ENCODE measurements around the gene KANK4.

Gene KANK4

DNA sequence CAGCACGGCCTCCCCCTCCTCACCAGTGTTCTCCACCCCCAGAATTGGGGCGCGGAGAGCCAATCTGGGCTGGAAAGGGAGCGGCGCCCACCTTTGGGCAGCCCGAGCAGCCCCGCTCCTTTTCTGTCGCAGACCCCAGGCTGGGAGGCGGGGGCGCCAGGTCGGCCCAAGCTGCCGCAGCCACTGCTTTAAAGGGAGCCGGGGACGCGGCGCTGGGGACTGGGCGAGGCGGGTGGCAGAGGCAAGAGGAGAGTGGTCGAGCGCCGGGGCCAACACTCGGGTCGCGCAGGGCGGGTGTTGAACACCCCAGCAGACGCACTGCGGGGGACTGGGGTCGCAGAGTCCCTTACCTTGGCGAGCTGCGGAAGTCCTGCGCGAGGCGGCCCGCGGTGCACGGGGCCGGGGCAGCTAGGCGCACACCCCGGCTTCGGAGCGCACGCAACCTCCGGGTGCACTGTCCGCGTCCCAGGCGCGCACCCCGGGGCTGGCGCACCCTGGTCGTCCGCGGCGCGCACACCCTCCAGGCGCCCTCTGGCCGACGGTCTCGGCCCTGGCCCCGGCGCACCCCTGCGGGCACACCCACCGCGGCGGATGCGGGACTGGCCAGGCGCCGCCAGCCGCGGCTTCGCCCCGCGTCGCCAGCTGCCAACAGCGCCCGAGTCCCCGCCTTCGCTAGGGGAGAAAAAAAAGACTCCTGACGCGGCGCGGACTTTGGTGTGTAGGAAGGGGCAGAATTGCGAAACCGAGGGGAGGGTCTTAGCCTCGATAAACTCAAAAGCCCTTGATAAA, at the start of gene KANK4:
Gene KANK4 (minus strand): TSS at position 679 of the 789 bp plus-strand sequence. CDS start 37,870 bp downstream, outside the sequence.
- H2AFZ ChIP-seq (ENCODE audit: low read length): no peak within 1 kb of the TSS
- no peaks in the 10 kb centered on the region for H3K9me3 ChIP-seq (ENCODE audit: insufficient read depth, low read depth, low read length)
- no peak within 1 kb of the TSS for H3K4me3 ChIP-seq (ENCODE audit: low read length, poor library complexity, severe bottlenecking)
- no peaks in the 10 kb centered on the region for H3K4me1 ChIP-seq (ENCODE audit: insufficient read depth, low read length, poor library complexity, severe bottlenecking)
- no peaks in the 10 kb centered on the region for H3K9me2 ChIP-seq (replicated peaks; ENCODE audit: low read depth, low read length)
- no peaks in the 10 kb centered on the region for H3K27me3 ChIP-seq (ENCODE audit: insufficient read depth, low read length, poor library complexity, severe bottlenecking)
- no peak within 1 kb of the TSS for H3K9ac ChIP-seq (ENCODE audit: low read depth, low read length, poor library complexity, severe bottlenecking)
- H3F3A ChIP-seq (ENCODE audit: low read depth): no peaks in the 10 kb centered on the region
- no peak within 1 kb of the TSS for H3K4me2 ChIP-seq (ENCODE audit: low read depth, low read length, poor library complexity, severe bottlenecking)
- H4K20me1 ChIP-seq (ENCODE audit: insufficient read depth, low read length, poor library complexity, severe bottlenecking): no peaks in the 10 kb centered on the region
- no peak for TF ChIP-seq EZH2phosphoT487 (IDR thresholded peaks at IDR 0.05; ENCODE audit: borderline replicate concordance)
- TF ChIP-seq, protein P1, sequence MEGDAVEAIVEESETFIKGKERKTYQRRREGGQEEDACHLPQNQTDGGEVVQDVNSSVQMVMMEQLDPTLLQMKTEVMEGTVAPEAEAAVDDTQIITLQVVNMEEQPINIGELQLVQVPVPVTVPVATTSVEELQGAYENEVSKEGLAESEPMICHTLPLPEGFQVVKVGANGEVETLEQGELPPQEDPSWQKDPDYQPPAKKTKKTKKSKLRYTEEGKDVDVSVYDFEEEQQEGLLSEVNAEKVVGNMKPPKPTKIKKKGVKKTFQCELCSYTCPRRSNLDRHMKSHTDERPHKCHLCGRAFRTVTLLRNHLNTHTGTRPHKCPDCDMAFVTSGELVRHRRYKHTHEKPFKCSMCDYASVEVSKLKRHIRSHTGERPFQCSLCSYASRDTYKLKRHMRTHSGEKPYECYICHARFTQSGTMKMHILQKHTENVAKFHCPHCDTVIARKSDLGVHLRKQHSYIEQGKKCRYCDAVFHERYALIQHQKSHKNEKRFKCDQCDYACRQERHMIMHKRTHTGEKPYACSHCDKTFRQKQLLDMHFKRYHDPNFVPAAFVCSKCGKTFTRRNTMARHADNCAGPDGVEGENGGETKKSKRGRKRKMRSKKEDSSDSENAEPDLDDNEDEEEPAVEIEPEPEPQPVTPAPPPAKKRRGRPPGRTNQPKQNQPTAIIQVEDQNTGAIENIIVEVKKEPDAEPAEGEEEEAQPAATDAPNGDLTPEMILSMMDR (conservative IDR thresholded peaks at IDR 0.05; ENCODE audit: low read length): no peak
- H3K79me2 ChIP-seq (ENCODE audit: insufficient read depth, low read length): no peaks in the 10 kb centered on the region
- H3K36me3 ChIP-seq (ENCODE audit: insufficient read depth, low read length): no peaks in the 10 kb centered on the region

DNA sequence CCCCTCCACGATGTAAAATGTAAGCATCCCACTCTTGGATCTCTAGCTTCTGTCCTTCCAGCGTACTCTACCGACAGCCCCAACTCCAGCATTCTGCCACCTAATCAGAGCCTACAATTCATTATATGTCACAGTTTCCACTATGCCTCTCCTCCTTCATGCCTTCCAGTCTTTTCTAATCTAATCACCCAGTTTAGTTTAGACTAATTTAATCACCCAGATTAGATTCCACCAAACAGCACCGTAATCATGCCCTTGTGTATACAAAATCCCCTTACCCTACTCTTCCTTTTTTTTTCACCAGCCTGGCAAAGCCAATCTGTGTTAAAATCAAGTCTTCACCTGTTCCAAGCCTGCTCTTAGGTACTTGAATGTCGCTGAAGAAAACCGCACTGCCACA, 49.8 kb upstream of the KANK4 start:
- Histone ChIP-seq H3K79me2 (ENCODE audit: insufficient read depth, low read length) (no peaks in the 10 kb centered on the region), H3K36me3 (ENCODE audit: insufficient read depth, low read length) (no peaks in the 10 kb centered on the region), H3K4me1 (ENCODE audit: insufficient read depth, low read length, poor library complexity, severe bottlenecking) (no peaks in the 10 kb centered on the region), H3K9me2 (replicated peaks; ENCODE audit: low read depth, low read length) (no peaks in the 10 kb centered on the region; the same call in 1 of the 2 replicates), H3K9ac (ENCODE audit: low read depth, low read length, poor library complexity, severe bottlenecking) (no peak overlapping the region), H3K4me2 (ENCODE audit: low read depth, low read length, poor library complexity, severe bottlenecking) (no peak overlapping the region), H3K27me3 (ENCODE audit: insufficient read depth, low read length, poor library complexity, severe bottlenecking) (peaks cover 5% of the 10 kb centered on the region), H4K20me1 (ENCODE audit: insufficient read depth, low read length, poor library complexity, severe bottlenecking) (no peaks in the 10 kb centered on the region), H2AFZ (ENCODE audit: low read length) (no peak overlapping the region), H3K4me3 (ENCODE audit: low read length, poor library complexity, severe bottlenecking) (no peak overlapping the region), H3K9me3 (ENCODE audit: insufficient read depth, low read depth, low read length) (no peaks in the 10 kb centered on the region), H3F3A (ENCODE audit: low read depth) (no peaks in the 10 kb centered on the region)
- TF ChIP-seq, protein P1 (conservative IDR thresholded peaks at IDR 0.05; ENCODE audit: low read length): no peak
- TF ChIP-seq EZH2phosphoT487 (IDR thresholded peaks at IDR 0.05; ENCODE audit: borderline replicate concordance): no peak

DNA sequence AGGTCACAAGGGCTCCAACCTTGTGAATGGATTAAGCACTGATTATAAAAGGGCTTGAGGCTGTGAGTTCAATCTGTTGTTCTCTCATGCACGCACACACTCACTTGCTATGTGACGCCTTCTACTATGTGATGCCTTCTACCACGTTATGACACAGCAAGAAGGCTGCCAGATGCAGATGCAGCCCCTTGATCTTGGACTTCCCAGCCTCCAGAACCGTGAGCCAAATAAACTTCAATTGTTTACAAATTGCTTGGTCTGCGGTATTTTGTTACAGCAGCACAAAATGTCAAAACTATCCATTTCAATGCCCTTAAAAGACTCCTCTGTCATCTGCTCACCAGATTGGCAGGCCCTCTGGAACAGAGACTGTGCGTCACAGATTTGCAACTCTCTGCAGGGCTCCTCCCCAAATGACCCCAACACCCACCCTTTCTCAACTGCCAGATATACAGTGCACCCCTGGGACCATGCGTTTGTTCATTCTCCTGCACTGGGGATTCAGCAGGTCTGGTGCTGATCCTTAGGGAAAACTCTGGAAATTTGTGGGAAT, 47.8 kb upstream of the KANK4 start:
- Histone ChIP-seq H3K36me3 (ENCODE audit: insufficient read depth, low read length) (no peaks in the 10 kb centered on the region), H4K20me1 (ENCODE audit: insufficient read depth, low read length, poor library complexity, severe bottlenecking) (no peaks in the 10 kb centered on the region), H3K4me3 (ENCODE audit: low read length, poor library complexity, severe bottlenecking) (no peak overlapping the region), H3K9ac (ENCODE audit: low read depth, low read length, poor library complexity, severe bottlenecking) (no peak overlapping the region), H3K9me2 (replicated peaks; ENCODE audit: low read depth, low read length) (no peaks in the 10 kb centered on the region; the same call in 1 of the 2 replicates), H3F3A (ENCODE audit: low read depth) (no peaks in the 10 kb centered on the region), H3K9me3 (ENCODE audit: insufficient read depth, low read depth, low read length) (no peaks in the 10 kb centered on the region), H3K4me2 (ENCODE audit: low read depth, low read length, poor library complexity, severe bottlenecking) (no peak overlapping the region), H3K27me3 (ENCODE audit: insufficient read depth, low read length, poor library complexity, severe bottlenecking) (peaks cover 5% of the 10 kb centered on the region), H3K79me2 (ENCODE audit: insufficient read depth, low read length) (no peaks in the 10 kb centered on the region), H3K4me1 (ENCODE audit: insufficient read depth, low read length, poor library complexity, severe bottlenecking) (no peaks in the 10 kb centered on the region), H2AFZ (ENCODE audit: low read length) (no peak overlapping the region)
- TF ChIP-seq EZH2phosphoT487 (IDR thresholded peaks at IDR 0.05; ENCODE audit: borderline replicate concordance): no peak
- TF ChIP-seq, protein P1 (conservative IDR thresholded peaks at IDR 0.05; ENCODE audit: low read length): no peak

Data from Loucy (cell line).